ENCODE results near the gene SBNO1.
"Not testable (repeated sequence)": the region's sequence is repeated elsewhere in the genome, so short reads cannot be mapped to it uniquely, and the experiment has no call there.

SBNO1 gene

GRCh38 chr12:123387508-123388176 is 23.0 kb upstream of the SBNO1 start:
- peaks cover 21% of the 10 kb centered on the region for H3K36me3 ChIP-seq (ENCODE audit: insufficient read depth, low read length)
- no peak overlapping the region for H3K9ac ChIP-seq (ENCODE audit: low read depth, low read length)
- no peak overlapping the region for H3K27ac ChIP-seq (ENCODE audit: low read depth, low read length)
- 78% methylated on average over 8 of the region's 8 CpGs for WGBS
- no peaks in the 10 kb centered on the region for H3K9me3 ChIP-seq (ENCODE audit: insufficient read depth, low read depth, low read length)
- peak overlapping the region; percentile 44; the same call in 1 of the 2 replicates for H3K4me3 ChIP-seq (ENCODE audit: low read length)
- H3K27me3 ChIP-seq (ENCODE audit: insufficient read depth, low read length): peaks cover 46% of the 10 kb centered on the region
- peaks cover 9% of the 10 kb centered on the region for H3K4me1 ChIP-seq (ENCODE audit: insufficient read depth, low read length)

GRCh38 chr12:123385536-123385935 is 20.9 kb upstream of the SBNO1 start:
- H3K4me3 ChIP-seq (ENCODE audit: low read length): peak overlapping the region; percentile 78; the same call in 1 of the 2 replicates
- not testable (repeated sequence) for H3K9me3 ChIP-seq (ENCODE audit: insufficient read depth, low read depth, low read length); H3K4me1 ChIP-seq (ENCODE audit: insufficient read depth, low read length); H3K27ac ChIP-seq (ENCODE audit: low read depth, low read length); H3K36me3 ChIP-seq (ENCODE audit: insufficient read depth, low read length); H3K9ac ChIP-seq (ENCODE audit: low read depth, low read length)
- 95% methylated on average over 9 of the region's 9 CpGs for WGBS
- H3K27me3 ChIP-seq (ENCODE audit: insufficient read depth, low read length): peaks cover 41% of the 10 kb centered on the region

GRCh38 chr12:123384994-123385376 is 20.3 kb upstream of the SBNO1 start:
- H3K27ac ChIP-seq (ENCODE audit: low read depth, low read length): peak overlapping the region; percentile 40; the same call in 1 of the 2 replicates
- peak overlapping the region; percentile 78 for H3K4me3 ChIP-seq (ENCODE audit: low read length)
- peaks cover 6% of the 10 kb centered on the region for H3K4me1 ChIP-seq (ENCODE audit: insufficient read depth, low read length)
- H3K9ac ChIP-seq (ENCODE audit: low read depth, low read length): peak overlapping the region; percentile 53; the same call in 1 of the 2 replicates
- no peaks in the 10 kb centered on the region for H3K36me3 ChIP-seq (ENCODE audit: insufficient read depth, low read length)
- WGBS: 0% methylated on average over 1 of the region's 1 CpG
- H3K27me3 ChIP-seq (ENCODE audit: insufficient read depth, low read length): peaks cover 36% of the 10 kb centered on the region
- no peaks in the 10 kb centered on the region for H3K9me3 ChIP-seq (ENCODE audit: insufficient read depth, low read depth, low read length)

- Histone ChIP-seq H3K27ac (ENCODE audit: low read depth, low read length) (peak overlapping the region; percentile 45; the same call in 1 of the 2 replicates), H3K27me3 (ENCODE audit: insufficient read depth, low read length) (peaks cover 30% of the 10 kb centered on the region), H3K4me1 (ENCODE audit: insufficient read depth, low read length) (peaks cover 6% of the 10 kb centered on the region), H3K9ac (ENCODE audit: low read depth, low read length) (peak overlapping the region; percentile 53; the same call in 1 of the 2 replicates), H3K4me3 (ENCODE audit: low read length) (peak overlapping the region; percentile 78), H3K36me3 (ENCODE audit: insufficient read depth, low read length) (no peaks in the 10 kb centered on the region), H3K9me3 (ENCODE audit: insufficient read depth, low read depth, low read length) (no peaks in the 10 kb centered on the region)
- WGBS: 2% methylated on average over 37 of the region's 41 CpGs
Observed at GRCh38 chr12:123384318-123384993, 19.8 kb upstream of the SBNO1 start.

GRCh38 chr12:123382684-123383083 is 18.0 kb upstream of the SBNO1 start:
- 98% methylated on average over 14 of the region's 14 CpGs for WGBS
- Histone ChIP-seq H3K9me3 (ENCODE audit: insufficient read depth, low read depth, low read length) (no peaks in the 10 kb centered on the region), H3K9ac (ENCODE audit: low read depth, low read length) (no peak overlapping the region), H3K4me3 (ENCODE audit: low read length) (no peak overlapping the region; the same call in 1 of the 2 replicates), H3K4me1 (ENCODE audit: insufficient read depth, low read length) (no peaks in the 10 kb centered on the region), H3K27me3 (ENCODE audit: insufficient read depth, low read length) (peaks cover 22% of the 10 kb centered on the region), H3K27ac (ENCODE audit: low read depth, low read length) (no peak overlapping the region), H3K36me3 (ENCODE audit: insufficient read depth, low read length) (no peaks in the 10 kb centered on the region)

- no peak overlapping the region for H3K27ac ChIP-seq (ENCODE audit: low read depth, low read length)
- no peaks in the 10 kb centered on the region for H3K4me1 ChIP-seq (ENCODE audit: insufficient read depth, low read length)
- no peaks in the 10 kb centered on the region for H3K36me3 ChIP-seq (ENCODE audit: insufficient read depth, low read length)
- 88% methylated on average over 5 of the region's 5 CpGs for WGBS
- H3K27me3 ChIP-seq (ENCODE audit: insufficient read depth, low read length): no peaks in the 10 kb centered on the region
- no peaks in the 10 kb centered on the region for H3K9me3 ChIP-seq (ENCODE audit: insufficient read depth, low read depth, low read length)
- no peak overlapping the region for H3K4me3 ChIP-seq (ENCODE audit: low read length)
- H3K9ac ChIP-seq (ENCODE audit: low read depth, low read length): no peak overlapping the region
Observed at GRCh38 chr12:123379391-123379790, 14.7 kb upstream of the SBNO1 start.

- not testable (repeated sequence) for H3K9ac ChIP-seq (ENCODE audit: low read depth, low read length); H3K36me3 ChIP-seq (ENCODE audit: insufficient read depth, low read length); H3K27ac ChIP-seq (ENCODE audit: low read depth, low read length); H3K27me3 ChIP-seq (ENCODE audit: insufficient read depth, low read length); H3K9me3 ChIP-seq (ENCODE audit: insufficient read depth, low read depth, low read length); H3K4me3 ChIP-seq (ENCODE audit: low read length); H3K4me1 ChIP-seq (ENCODE audit: insufficient read depth, low read length)
- 90% methylated on average over 4 of the region's 5 CpGs for WGBS
Observed at GRCh38 chr12:123372415-123372814, 7.8 kb upstream of the SBNO1 start.

- not testable (repeated sequence) for H3K9ac ChIP-seq (ENCODE audit: low read depth, low read length); H3K4me3 ChIP-seq (ENCODE audit: low read length); H3K4me1 ChIP-seq (ENCODE audit: insufficient read depth, low read length); H3K27ac ChIP-seq (ENCODE audit: low read depth, low read length); H3K27me3 ChIP-seq (ENCODE audit: insufficient read depth, low read length); H3K9me3 ChIP-seq (ENCODE audit: insufficient read depth, low read depth, low read length); H3K36me3 ChIP-seq (ENCODE audit: insufficient read depth, low read length)
- WGBS: 95% methylated on average over 48 of the region's 48 CpGs
Observed at GRCh38 chr12:123371667-123372368, 7.2 kb upstream of the SBNO1 start.

GRCh38 chr12:123369229-123369628 is 4.6 kb upstream of the SBNO1 start:
- no peak overlapping the region for H3K27ac ChIP-seq (ENCODE audit: low read depth, low read length)
- no peak overlapping the region for H3K4me3 ChIP-seq (ENCODE audit: low read length)
- H3K9me3 ChIP-seq (ENCODE audit: insufficient read depth, low read depth, low read length): no peaks in the 10 kb centered on the region
- H3K27me3 ChIP-seq (ENCODE audit: insufficient read depth, low read length): no peaks in the 10 kb centered on the region
- 93% methylated on average over 5 of the region's 5 CpGs for WGBS
- H3K4me1 ChIP-seq (ENCODE audit: insufficient read depth, low read length): no peaks in the 10 kb centered on the region
- H3K36me3 ChIP-seq (ENCODE audit: insufficient read depth, low read length): no peaks in the 10 kb centered on the region
- H3K9ac ChIP-seq (ENCODE audit: low read depth, low read length): no peak overlapping the region

GRCh38 chr12:123368431-123368830 is 3.8 kb upstream of the SBNO1 start:
- 90% methylated on average over 6 of the region's 7 CpGs for WGBS
- not testable (repeated sequence) for H3K4me1 ChIP-seq (ENCODE audit: insufficient read depth, low read length); H3K9ac ChIP-seq (ENCODE audit: low read depth, low read length); H3K27ac ChIP-seq (ENCODE audit: low read depth, low read length); H3K4me3 ChIP-seq (ENCODE audit: low read length); H3K36me3 ChIP-seq (ENCODE audit: insufficient read depth, low read length); H3K27me3 ChIP-seq (ENCODE audit: insufficient read depth, low read length); H3K9me3 ChIP-seq (ENCODE audit: insufficient read depth, low read depth, low read length)

- Histone ChIP-seq H3K4me1 (ENCODE audit: insufficient read depth, low read length) (peaks cover 7% of the 10 kb centered on the region; the same call in 1 of the 2 replicates), H3K9me3 (ENCODE audit: insufficient read depth, low read depth, low read length) (no peaks in the 10 kb centered on the region), H3K4me3 (ENCODE audit: low read length) (no peak overlapping the region), H3K36me3 (ENCODE audit: insufficient read depth, low read length) (no peaks in the 10 kb centered on the region), H3K27me3 (ENCODE audit: insufficient read depth, low read length) (no peaks in the 10 kb centered on the region), H3K9ac (ENCODE audit: low read depth, low read length) (no peak overlapping the region), H3K27ac (ENCODE audit: low read depth, low read length) (no peak overlapping the region)
- WGBS: 97% methylated on average over 4 of the region's 4 CpGs
Observed at GRCh38 chr12:123367511-123367910, 2.9 kb upstream of the SBNO1 start.

All from HUES64 (cell line).